GM12878 (cell line): ENCODE measurements around the gene TRIM41. TPM values are rescaled to one million over a fixed set of nuclear protein-coding genes. Genes with fewer than 3 reads are reported as not detected.

ENCODE experiments used
- ATAC-seq: fragments of 200-7000 bp; cut with Tn5 transposase; 3 replicates; pipeline ENCODE4 v1.9.1; 2020; ENCODE audit warnings: mild to moderate bottlenecking, moderate library complexity
- BruUV-seq: library from RNA; stranded (reverse); fragments of 400-500 nt; replicated peaks from 2 replicates; lab custom pipeline; 2021; lab: Mats Ljungman, UMichigan
- CTCF ChIA-PET: fragments of 300-600 bp; sonication (Branson Sonifier 250); formaldehyde crosslinking; extraction: SDS; loops from one replicate; lab custom pipeline; 2021; ENCODE audit warnings: inconsistent platforms; lab: Yijun Ruan, JAX
- POLR2A ChIA-PET: fragments of 350-600 bp; formaldehyde crosslinking; extraction: SDS; loops from one replicate; lab custom pipeline; 2021; ENCODE audit warnings: inconsistent platforms; lab: Charles Lee
- RAD21 ChIA-PET: fragments of 300-600 bp; sonication (Branson Sonifier 250); formaldehyde crosslinking; loops from one replicate; lab custom pipeline; 2023; ENCODE audit warnings: antibody characterized with exemption; ENCODE audit not compliant: unreplicated experiment; lab: Charles Lee
- SMC1A ChIA-PET: fragments of 300-600 bp; sonication (Branson Sonifier 250); formaldehyde crosslinking; loops from one replicate; lab custom pipeline; 2023; ENCODE audit not compliant: unreplicated experiment, uncharacterized antibody; lab: Charles Lee
- DNase-seq: peaks from one replicate; pipeline ENCODE4 v3.0.0-alpha.2; 2011; ENCODE audit warnings: low read depth, low spot score
- FAIRE-seq: peaks from 3 replicates; lab custom pipeline; 2011; peaks lifted over from hg19 to GRCh38; lab: Jason Lieb, UNC
- H2AFZ ChIP-seq: 2 replicates; pipeline ENCODE4 v1.6.0; 2011; ENCODE audit warnings: low read depth, low read length, control low read depth; ENCODE audit not compliant: control insufficient read depth
- H3K27ac ChIP-seq: 2 replicates; pipeline ENCODE4 v1.5.1; 2011; ENCODE audit warnings: control low read depth; ENCODE audit not compliant: control insufficient read depth, insufficient read depth
- H3K27me3 ChIP-seq, 2 experiments: replicated peaks in 1 of 2; 2 replicates each; pipeline versions ENCODE4 v1.6.0 to v1.6.1; 2011; ENCODE audit warnings: low read length in 1 of 2; ENCODE audit not compliant: control insufficient read depth in 2 of 2, insufficient read depth in 2 of 2
- H3K36me3 ChIP-seq, 2 experiments: 2 replicates each; pipeline ENCODE4 v1.5.1; 2011; ENCODE audit warnings: low read length in 1 of 2; ENCODE audit not compliant: control insufficient read depth in 2 of 2, insufficient read depth in 2 of 2
- H3K4me1 ChIP-seq: 2 replicates; pipeline ENCODE4 v1.6.1; 2011; ENCODE audit warnings: mild to moderate bottlenecking, low read length, moderate library complexity, mixed read lengths; ENCODE audit not compliant: control insufficient read depth, insufficient read depth
- H3K4me2 ChIP-seq: 2 replicates; pipeline ENCODE4 v1.6.0; 2011; ENCODE audit warnings: control low read depth; ENCODE audit not compliant: control insufficient read depth, insufficient read depth
- H3K4me3 ChIP-seq: fragments of 200-600 bp; sonication (generic); 2 replicates; pipeline ENCODE4 v1.5.1; 2016
- H3K79me2 ChIP-seq: 2 replicates; pipeline ENCODE4 v1.6.0; 2011; ENCODE audit warnings: low read length; ENCODE audit not compliant: control insufficient read depth, insufficient read depth
- H3K9ac ChIP-seq: 2 replicates; pipeline ENCODE4 v1.8.0; 2011; ENCODE audit warnings: low read length, control low read depth, mixed read lengths; ENCODE audit not compliant: control insufficient read depth, insufficient read depth
- H3K9me3 ChIP-seq: replicated peaks from 3 replicates; pipeline ENCODE4 v1.5.1; 2011; ENCODE audit warnings: mild to moderate bottlenecking, low read length; ENCODE audit not compliant: control insufficient read depth, insufficient read depth
- H4K20me1 ChIP-seq: 2 replicates; pipeline ENCODE4 v1.6.0; 2011; ENCODE audit not compliant: control insufficient read depth, insufficient read depth
- ASH2L ChIP-seq: fragments of 300-600, 200-600 bp; sonication (generic); IDR thresholded peaks from 2 replicates; pipeline ENCODE4 v1.6.1; 2017; ENCODE audit warnings: low read depth, mild to moderate bottlenecking, borderline replicate concordance
- ATF7 ChIP-seq: fragments of 450-650 bp; IDR thresholded peaks from 2 replicates; pipeline ENCODE4 v1.6.1; 2016; ENCODE audit warnings: low read depth, mild to moderate bottlenecking
- BCL11A ChIP-seq: IDR thresholded peaks from 2 replicates; pipeline ENCODE4 v1.6.1; 2011; ENCODE audit warnings: low read depth, low read length
- CBFB ChIP-seq: IDR thresholded peaks from 2 replicates; pipeline ENCODE4 v1.6.1; 2016; ENCODE audit warnings: antibody characterized with exemption, low read depth
- CREM ChIP-seq: IDR thresholded peaks from 2 replicates; pipeline ENCODE4 v1.6.1; 2014; ENCODE audit warnings: antibody characterized with exemption, low read depth
- DPF2 ChIP-seq: fragments of 450-650 bp; IDR thresholded peaks from 2 replicates; pipeline ENCODE4 v1.6.1; 2017; ENCODE audit warnings: mild to moderate bottlenecking
- ETV6 ChIP-seq, 2 experiments: fragments of 450-650 bp in 1 of 2; IDR thresholded peaks in 1 of 2; conservative IDR thresholded peaks in 1 of 2; 2 replicates each; pipeline ENCODE4 v1.6.1; 2014; ENCODE audit warnings: antibody characterized with exemption in 1 of 2, borderline replicate concordance in 1 of 2, low read depth in 1 of 2, mild to moderate bottlenecking in 1 of 2, moderate library complexity in 1 of 2
- HCFC1 ChIP-seq: fragments of 150-350 bp; IDR thresholded peaks from 2 replicates; pipeline ENCODE4 v1.6.1; 2014; ENCODE audit warnings: low read length
- IKZF1 ChIP-seq: fragments of 450-650 bp; conservative IDR thresholded peaks from 2 replicates; pipeline ENCODE4 v1.6.1; 2017; ENCODE audit warnings: antibody characterized with exemption, mild to moderate bottlenecking
- IKZF2 ChIP-seq, 2 experiments: fragments of 450-650 bp; IDR thresholded peaks; 2 replicates each; pipeline ENCODE4 v1.6.1; 2017; ENCODE audit warnings: mild to moderate bottlenecking in 2 of 2, moderate library complexity in 2 of 2
- KLF5 ChIP-seq: fragments of 450-650 bp; IDR thresholded peaks from 2 replicates; pipeline ENCODE4 v1.6.1; 2014; ENCODE audit warnings: mild to moderate bottlenecking; ENCODE audit not compliant: partially characterized antibody
- LARP7 ChIP-seq: fragments of 450-650 bp; IDR thresholded peaks from 2 replicates; pipeline ENCODE4 v1.6.1; 2017; ENCODE audit warnings: mild to moderate bottlenecking
- MYB ChIP-seq: fragments of 150-350 bp; IDR thresholded peaks from 2 replicates; pipeline ENCODE4 v1.6.1; 2014; ENCODE audit warnings: mild to moderate bottlenecking, low read depth, low read length, borderline replicate concordance
- POLR2AphosphoS5 ChIP-seq: IDR thresholded peaks from 2 replicates; pipeline ENCODE4 v1.6.1; 2011; ENCODE audit warnings: mild to moderate bottlenecking, low read length, inconsistent platforms
- RELA ChIP-seq: fragments of 450-650 bp; IDR thresholded peaks from 2 replicates; pipeline ENCODE4 v1.8.0; 2014; ENCODE audit warnings: borderline replicate concordance; ENCODE audit not compliant: partially characterized antibody
- SMAD1 ChIP-seq: fragments of 450-650 bp; IDR thresholded peaks from 2 replicates; pipeline ENCODE4 v1.6.1; 2018; ENCODE audit warnings: mild to moderate bottlenecking, low read depth; ENCODE audit not compliant: partially characterized antibody
- SMC3 ChIP-seq: IDR thresholded peaks from 2 replicates; pipeline ENCODE4 v1.6.1; 2011; ENCODE audit warnings: low read length, improper control_type of control experiment, borderline replicate concordance
- SP1 ChIP-seq: IDR thresholded peaks from one replicate; pipeline ENCODE4 v1.6.1; 2011; ENCODE audit warnings: low read depth, low read length
- TCF12 ChIP-seq: IDR thresholded peaks from 2 replicates; pipeline ENCODE4 v1.6.1; 2011; ENCODE audit warnings: low read depth, mild to moderate bottlenecking, low read length
- ZNF207 ChIP-seq: fragments of 450-650 bp; IDR thresholded peaks from 2 replicates; pipeline ENCODE4 v1.6.1; 2014; ENCODE audit warnings: antibody characterized with exemption, mild to moderate bottlenecking, borderline replicate concordance
- ZNF687 ChIP-seq: fragments of 450-650 bp; IDR thresholded peaks from 2 replicates; pipeline ENCODE4 v1.6.1; 2017; ENCODE audit warnings: mild to moderate bottlenecking, moderate library complexity
- ZZZ3 ChIP-seq: IDR thresholded peaks from 2 replicates; pipeline ENCODE4 v1.6.1; 2011; ENCODE audit warnings: low read depth; ENCODE audit not compliant: control insufficient read depth, insufficient read length
- WGBS: methylation state at CpG from one replicate; pipeline ENCODE4 v1.1.6; 2016; ENCODE audit warnings: low lambda C conversion rate; ENCODE audit not compliant: insufficient replicate concordance, insufficient coverage; ENCODE audit errors: missing lambda C conversion rate; 5-methylcytosine and 5-hydroxymethylcytosine counted together
- in situ Hi-C: fragments of 300-500 bp; cut with MboI; formaldehyde crosslinking; loops from 9 replicates; pipeline ENCODE4 v1.14.3; 2018; ENCODE audit warnings: mixed read lengths
- intact Hi-C: fragments of 100-400 bp; cut with micrococcal nuclease; formaldehyde crosslinking; loops from one replicate; pipeline ENCODE4 v1.14.2; 2022; ENCODE audit not compliant: unreplicated experiment
- polyA plus RNA-seq, 11 experiments: library from polyadenylated mRNA; depleted of rRNA in 4 of 11; unstranded in 6 of 11; stranded (reverse) in 5 of 11; fragments of >200 nt; fragmentation: Nextera tagmentation in 4 of 11; fragmentation: Illumina TruSeq in 1 of 11; extraction: Ambion mirVana in 4 of 11; extraction: Trizol in 1 of 11; gene quantifications; 1 replicate in 1 of 11; 2 replicates in 10 of 11; pipeline versions ENCODE4 v1.2.1 to v1.2.3, GENCODE V29; 2011 to 2016; ENCODE audit warnings: inconsistent platforms in 2 of 11, missing spikeins in 2 of 11, low read depth in 1 of 11
- total RNA-seq, 4 experiments: library from RNA; depleted of rRNA in 3 of 4; stranded (reverse); fragments of >200 nt in 3 of 4; fragmentation: Illumina TruSeq in 1 of 4; extraction: Trizol in 1 of 4; gene quantifications; 2 replicates each; pipeline versions ENCODE4 v1.2.1 to v1.2.3, GENCODE V29; 2013 to 2021

The TRIM41 gene
- total and polyA plus RNA-seq, 10 of the 15 experiments (the other 5 are each of a cell fraction or from before 2014, with no cell fraction given): 1.0 to 28.9 (median 10.6) TPM

- Histone ChIP-seq H3K9ac (peak overlapping the region; percentile 98), H3K9me3 (no peaks in the 10 kb centered on the region), H3K27me3 (no peaks in the 10 kb centered on the region), H3K27ac (peak overlapping the region; percentile 97), H2AFZ (peak overlapping the region; percentile 91), H3K4me2 (peak overlapping the region; percentile 71; the same call in 1 of the 2 replicates), H3K4me1 (peaks cover 3% of the 10 kb centered on the region; the same call in 1 of the 2 replicates), H3K4me3 (peak overlapping the region; percentile 95), H3K36me3 (peaks cover 1 to 4% of the 10 kb centered on the region in 2 experiments; a peak in 2 of 4 replicates), H4K20me1 (no peaks in the 10 kb centered on the region), H3K79me2 (peaks cover 54% of the 10 kb centered on the region)
- ChIA-PET RAD21 (interaction anchor here (0.8 to 2.8 kb wide), 9 partner anchors 9 to 77 kb away, joined by 3 to 13 read pairs (median 6); partner anchors contain the start of gene RACK1), SMC1A (interaction anchor here (1.0 to 3.7 kb wide), 6 partner anchors 11 to 76 kb away, joined by 3 to 25 read pairs (median 5); partner anchors contain the start of gene RACK1), POLR2A (interaction anchor here (0.9 to 3.7 kb wide), 11 partner anchors 10 to 458 kb away, joined by 3 to 19 read pairs (median 5); partner anchors contain the start of genes RACK1 and TRIM41), CTCF (interaction anchor here (0.9 to 2.4 kb wide), 9 partner anchors 10 to 90 kb away, joined by 3 to 9 read pairs (median 4); partner anchors contain the start of gene TRIM41)
- 2% methylated on average over 58 of the region's 59 CpGs for WGBS
- ATAC-seq (peak; percentile 81), DNase-seq (no peak), FAIRE-seq (no peak)
- intact Hi-C loops: loop anchor here (2.0 to 5.0 kb wide), 4 partner anchors 17 to 399 kb away; partner anchors contain the start of genes TRIM41 and ZFP62
- in situ Hi-C loops: no loop called here
- BruUV-seq: no TSS peak
- no peak for TF ChIP-seq RELA
- TF ChIP-seq DPF2: peak; percentile 67; the same call in 1 of the 2 replicates
- TF ChIP-seq BCL11A: no peak
- TF ChIP-seq KLF5: peak; percentile 28
- TF ChIP-seq TCF12: no peak
- TF ChIP-seq SMC3: peak; percentile 10; the same call in 1 of the 2 replicates
- TF ChIP-seq HCFC1: peak; percentile 16; the same call in 1 of the 2 replicates
- no peak for TF ChIP-seq ETV6 (conservative IDR thresholded peaks at IDR 0.05 in 1 of 2, IDR thresholded peaks at IDR 0.05 in 1 of 2; ENCODE audit: borderline replicate concordance in 1 of 2, low read depth in 1 of 2)
- no peak for TF ChIP-seq MYB
- TF ChIP-seq IKZF2 (IDR thresholded peaks at IDR 0.05): no peak
- no peak for TF ChIP-seq ZZZ3
- TF ChIP-seq CBFB: peak; percentile 72
- peak; percentile 66; the same call in 1 of the 2 replicates for TF ChIP-seq POLR2AphosphoS5
- TF ChIP-seq ZNF687: peak; percentile 69
- no peak for TF ChIP-seq SP1
- TF ChIP-seq SMAD1: no peak
- 0 out of 2 replicates have a peak, but pooled peaks have one; percentile 37 for TF ChIP-seq ZNF207
- peak; percentile 45 for TF ChIP-seq LARP7
- no peak for TF ChIP-seq ATF7
- 0 out of 2 replicates have a peak, but pooled peaks have one; percentile 38 for TF ChIP-seq ASH2L
- TF ChIP-seq IKZF1: peak; percentile 83
- TF ChIP-seq CREM: no peak
Measured at GRCh38 chr5:181261320-181262049, 38.4 kb downstream of the TRIM41 start.
